Activated naive CD4-positive, alpha-beta T cell (primary cell): ENCODE results near the gene RBBP8NL.

Experiments
- DNase-seq, 4 experiments: peaks; one replicate each; lab custom pipeline; 2025; lab: John Stamatoyannopoulos, UW

The RBBP8NL gene

DNA sequence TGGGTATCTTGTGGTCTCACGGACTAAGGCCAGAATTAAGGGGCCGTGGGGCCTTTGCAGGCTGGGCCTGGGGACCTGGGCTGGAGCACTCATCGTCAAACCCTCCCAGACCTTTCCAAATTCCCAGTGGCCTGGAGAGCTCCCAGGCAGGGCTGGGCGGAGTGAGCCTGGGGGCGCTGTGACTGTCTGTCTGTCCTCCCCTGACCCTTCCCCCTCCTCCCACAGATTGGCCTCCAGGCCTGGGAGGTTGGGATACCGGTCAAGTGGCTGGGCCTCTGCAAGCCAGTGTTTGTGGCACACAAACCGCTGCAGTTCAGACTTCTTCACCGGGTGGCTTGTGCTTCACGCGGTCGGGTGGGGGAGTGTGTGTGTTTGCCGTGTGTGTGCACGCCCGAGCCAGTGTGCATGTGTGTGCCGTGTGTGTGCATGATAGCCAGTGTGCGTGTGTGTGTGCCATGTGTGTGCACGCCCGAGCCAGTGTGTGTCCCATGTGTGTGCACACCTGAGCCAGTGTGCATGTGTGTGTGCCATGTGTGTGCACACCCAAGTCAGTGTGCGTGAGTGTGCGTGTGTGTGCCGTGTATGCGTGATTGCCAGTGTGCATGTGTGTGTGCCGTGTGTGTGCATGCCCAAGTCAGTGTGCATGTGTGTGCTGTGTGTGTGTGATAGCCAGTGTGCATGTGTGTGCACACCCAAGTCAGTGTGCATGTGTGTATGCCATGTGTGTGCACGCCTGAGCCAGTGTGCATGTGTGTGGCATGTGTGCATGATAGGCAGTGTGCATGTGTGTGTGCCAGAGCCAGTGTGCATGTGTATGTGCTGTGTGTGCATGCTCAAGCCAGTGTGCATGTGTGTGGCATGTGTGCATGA lies 6.3 kb downstream of the RBBP8NL start:
- DNase-seq = no peak

DNA sequence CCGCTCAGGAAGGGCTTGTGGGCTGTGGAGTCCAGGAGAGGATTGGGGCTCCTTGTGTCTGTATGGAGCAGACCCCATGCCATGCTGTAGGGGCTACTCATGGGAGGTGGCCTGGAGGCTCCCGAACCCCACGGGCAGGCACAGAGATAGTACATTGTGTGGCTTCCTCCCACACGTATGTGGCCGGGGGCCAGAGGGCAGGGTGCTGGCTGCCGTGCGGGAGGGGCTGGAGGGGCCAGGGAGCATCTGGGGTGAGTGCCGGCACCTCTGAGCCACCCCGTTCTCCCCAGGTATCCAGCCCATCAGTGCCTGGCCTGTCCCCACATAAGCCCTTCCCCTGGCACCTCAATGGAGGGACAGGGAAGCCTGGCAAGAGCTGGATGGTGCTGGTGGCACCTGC lies 7.6 kb downstream of the RBBP8NL start:
- no peak for DNase-seq

DNA sequence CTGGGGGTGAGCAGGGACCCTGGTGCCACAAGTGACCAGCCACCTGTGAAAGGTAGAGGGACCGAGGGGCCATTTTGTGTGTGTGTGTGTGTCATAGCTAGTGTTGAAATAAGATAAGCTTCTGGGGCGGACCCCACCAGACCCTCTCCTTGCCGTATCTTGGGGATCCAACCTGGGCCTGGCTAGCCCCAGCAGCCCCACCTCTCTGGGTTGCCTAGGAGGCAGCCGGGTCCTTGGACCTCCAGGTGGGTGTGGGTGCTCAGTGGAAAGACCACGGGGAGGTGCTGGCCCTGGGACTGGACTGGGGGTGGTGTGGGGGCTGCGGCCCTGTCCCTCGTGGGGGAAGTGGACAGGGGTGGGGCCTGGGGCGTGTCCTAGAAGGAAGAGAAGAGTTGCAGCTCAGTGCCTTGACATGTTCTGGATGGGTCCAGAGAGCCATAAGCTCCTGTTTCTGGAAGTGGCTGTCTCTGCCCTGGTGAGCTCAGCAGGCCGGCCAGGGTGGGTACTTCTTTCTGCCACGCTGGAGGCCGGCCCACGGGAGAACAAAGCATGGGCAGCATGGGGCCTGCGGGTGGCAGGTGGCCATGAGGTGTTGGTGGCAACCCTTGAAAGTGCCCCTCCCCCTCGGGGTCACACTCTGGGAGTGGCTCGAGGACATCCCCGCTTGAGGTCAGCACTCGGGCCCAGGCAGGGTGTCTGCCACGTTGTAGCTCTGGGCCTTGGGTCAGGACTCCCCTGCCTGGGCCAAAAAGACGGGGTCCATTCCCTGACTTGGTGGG lies 8.4 kb downstream of the RBBP8NL start:
- DNase-seq = no peak

DNA sequence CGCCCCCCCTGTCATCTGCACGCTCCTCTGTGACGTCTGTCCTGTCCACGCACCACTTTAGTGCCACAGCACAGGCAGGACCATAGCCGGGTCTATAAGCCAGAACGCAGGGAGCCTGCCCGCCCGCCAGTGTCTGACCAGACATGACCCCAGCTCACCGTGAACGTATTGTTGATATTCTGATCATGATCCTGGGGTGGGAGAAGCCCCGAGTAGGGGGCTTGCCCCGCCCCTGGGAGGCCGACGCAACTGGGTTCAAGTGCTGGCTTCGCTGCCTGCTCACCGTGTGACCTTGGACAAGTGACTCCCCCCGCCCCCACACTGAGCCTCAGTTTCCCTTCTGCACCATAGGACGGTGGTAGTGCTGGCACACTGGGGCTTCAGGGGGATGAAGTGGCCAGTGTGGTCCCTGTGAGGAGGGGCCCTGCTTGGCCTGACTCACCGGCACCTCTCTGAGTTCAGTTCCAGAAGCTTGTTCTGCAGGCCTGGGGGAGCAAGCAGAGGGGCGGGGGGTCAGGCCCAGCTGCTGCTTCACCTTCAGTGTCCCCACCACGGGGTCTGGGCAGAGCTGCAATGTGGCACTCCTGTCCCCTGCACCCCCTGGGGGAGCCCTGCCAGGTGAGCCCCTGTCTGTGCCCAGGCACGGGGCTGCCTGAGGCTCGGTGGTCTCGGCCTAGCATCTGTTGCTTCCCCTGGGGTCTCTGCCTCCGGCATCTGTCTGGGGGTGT lies 9.2 kb downstream of the RBBP8NL start:
- DNase-seq = no peak

DNA sequence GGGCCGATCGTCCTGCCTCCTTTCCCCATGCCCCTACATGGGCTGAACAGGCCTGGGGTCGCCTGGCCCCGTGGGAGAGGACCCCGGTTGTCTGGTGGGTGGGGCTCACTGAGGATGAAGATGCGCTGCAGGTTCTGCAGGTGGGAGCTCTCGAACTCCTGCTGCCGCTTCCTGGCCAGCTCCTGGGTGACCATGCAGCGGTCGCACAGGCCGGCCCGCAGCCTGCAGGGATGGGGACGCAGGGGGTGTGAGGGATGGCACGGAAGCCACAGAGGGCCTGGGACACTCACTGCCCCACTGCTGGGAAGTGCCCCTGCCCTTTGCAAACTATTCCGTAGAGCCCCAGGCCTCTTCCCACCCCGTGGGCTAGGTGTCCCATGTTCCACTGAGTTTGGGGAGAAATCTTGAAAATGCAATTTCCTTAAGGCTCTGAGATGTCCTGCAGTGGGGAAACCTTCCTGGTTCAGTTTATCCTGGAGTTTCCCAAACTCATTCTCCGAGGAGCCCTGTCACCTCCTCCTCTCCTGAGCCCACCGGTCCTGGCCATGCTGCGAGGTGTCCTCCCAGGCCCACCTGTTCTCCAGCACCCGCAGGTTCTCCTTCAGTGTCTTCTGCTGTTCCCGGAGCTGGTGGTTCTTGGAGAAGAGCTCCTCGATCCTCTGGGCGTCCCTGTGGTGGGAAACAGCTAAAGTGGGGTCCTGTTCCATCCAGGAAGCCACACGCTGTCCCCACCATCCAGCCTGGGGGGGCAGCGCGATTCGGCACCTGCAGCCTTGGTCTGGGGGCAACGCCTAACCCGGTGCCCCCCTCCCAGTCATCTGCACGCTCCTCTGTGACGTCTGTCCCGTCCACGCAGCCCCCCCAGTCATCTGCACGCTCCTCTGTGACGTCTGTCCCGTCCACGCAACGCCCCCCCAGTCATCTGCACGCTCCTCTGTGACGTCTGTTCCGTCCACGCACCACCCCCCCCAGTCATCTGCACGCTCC lies 10.4 kb downstream of the RBBP8NL start:
- no peak for DNase-seq

DNA sequence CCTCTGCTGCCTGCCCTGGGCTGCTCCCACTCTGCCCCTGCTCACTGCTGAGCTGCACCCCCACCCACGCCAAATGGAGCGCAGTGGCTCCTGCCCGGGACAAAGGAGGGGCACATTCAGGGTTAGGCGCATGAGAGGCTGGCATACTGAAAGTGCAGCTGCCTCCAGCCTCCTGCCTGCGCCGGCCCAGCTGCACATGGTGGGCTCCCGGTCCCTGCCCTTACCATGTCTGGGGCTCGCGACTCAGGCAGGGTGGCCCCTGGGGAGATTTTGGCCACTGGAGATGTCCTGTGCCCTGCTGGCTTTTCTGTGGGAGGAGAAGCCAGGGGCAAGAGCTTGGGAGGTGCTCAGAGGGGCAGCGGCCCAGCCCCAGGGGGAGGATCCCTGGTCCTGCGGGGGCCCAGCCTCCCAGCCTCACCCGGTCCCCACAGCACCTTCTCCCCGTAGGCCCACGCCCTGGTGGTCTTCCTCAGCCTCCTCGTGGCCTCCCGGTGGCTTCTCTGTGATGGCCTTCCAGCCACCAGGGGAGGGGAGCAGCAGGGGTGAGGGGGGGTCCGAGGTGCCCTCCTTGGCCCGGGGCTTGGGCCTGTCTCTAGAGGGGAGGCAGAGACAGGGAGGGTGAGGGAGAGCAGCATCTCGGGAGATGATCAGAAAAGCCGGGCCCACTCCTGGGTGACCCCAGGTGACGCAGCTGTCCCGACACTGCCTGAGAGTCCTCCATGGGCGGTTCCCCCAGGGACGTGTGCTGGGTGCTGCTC lies 11.8 kb downstream of the RBBP8NL start:
- no peak for DNase-seq

DNA sequence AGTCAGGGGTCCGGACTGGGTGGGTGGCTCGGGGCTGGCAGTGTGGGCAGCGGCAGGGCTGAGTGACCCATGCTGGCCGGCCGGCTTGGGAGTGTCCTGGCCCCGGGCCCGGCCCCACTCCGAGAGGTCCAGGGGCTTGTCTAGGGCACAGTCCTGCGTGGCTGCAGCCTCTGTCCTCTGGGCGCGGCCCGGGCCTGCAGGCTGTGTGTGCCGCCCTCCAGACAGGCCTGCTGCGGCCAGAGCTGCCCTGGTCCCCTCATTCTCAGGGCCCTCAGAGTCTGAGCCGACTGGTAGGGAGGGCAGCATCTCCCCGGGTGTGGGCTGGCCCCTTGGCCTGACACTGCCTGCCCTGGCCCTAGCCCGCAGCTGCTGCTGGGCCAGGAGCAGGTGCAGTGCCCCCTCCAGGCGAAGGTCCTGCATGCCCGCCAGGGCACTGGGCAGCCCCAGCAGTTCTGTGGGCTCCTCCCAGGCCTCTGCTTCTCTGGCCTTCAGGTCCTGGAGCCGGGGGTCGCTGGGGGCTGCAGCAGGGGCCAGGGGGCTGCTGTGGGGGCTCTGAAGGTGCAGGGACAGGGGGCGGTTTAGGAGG lies 13.3 kb downstream of the RBBP8NL start:
- DNase-seq = no peak

DNA sequence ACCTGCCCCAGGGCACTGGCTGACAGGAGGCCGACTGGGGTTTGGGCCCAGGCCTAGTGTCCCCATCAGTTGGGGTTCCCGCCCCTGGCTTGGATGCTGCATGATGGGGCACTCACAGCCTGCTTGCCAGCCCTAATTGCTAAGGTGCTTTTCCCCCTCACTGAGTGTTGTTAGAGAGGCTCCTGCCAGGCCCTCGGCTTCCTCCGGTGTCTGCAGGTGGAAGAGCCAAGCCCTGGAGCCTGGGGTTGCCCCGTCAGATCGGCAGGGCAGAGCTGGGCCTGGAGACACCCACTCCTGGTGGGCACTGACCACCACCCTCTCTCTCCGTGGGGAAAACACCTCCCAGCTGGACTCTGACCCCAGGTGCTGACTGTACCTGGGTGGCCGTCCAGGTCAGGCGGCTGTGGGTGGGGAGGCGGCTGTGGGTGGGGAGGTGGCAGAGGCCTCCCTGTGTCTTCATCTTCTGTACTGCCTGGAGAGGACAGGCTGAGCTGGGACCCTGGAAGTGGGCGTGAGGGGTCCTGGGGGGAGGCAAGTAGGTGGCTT lies 14.2 kb downstream of the RBBP8NL start:
- DNase-seq = no peak

DNA sequence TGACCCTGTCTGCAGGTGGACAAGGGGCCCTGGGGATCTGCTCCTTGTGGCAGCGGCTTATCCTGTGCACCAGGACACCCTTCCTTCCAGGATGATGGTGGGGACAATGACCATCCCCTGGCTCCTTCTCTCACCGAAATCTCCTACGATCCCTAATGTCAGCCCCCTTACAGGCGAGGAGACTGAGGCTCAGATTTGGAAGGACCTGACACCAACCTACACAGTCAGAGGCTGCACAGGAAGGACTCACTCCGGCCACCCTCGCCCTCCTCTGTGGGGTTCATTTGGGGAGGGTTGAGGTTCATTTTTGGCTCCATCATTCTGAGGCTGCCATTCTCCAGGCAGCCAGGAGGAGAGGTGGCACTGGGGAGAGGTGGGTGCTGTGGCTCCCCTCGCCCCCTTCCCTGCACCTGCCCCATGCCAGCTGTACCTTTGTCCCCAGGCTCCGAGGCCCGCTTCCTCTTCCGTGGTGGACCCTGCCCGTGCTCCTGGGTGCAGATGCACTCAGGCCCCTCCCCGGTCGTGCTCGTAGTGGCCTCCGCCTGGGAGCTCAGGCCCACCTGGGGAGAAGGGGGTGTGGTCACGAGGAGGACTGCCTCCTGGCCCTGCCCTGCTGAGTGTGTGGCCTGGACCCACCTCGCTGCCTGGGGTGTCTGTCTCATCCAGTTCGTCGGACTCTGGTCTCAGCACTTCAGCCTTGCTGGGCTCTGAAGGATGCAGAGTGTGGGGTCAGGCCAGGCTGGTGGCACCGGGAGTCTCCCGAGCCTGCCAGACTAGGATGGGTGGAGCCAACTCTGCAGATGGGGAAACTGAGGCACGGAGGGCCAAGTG lies 14.9 kb downstream of the RBBP8NL start:
- no peak for DNase-seq

DNA sequence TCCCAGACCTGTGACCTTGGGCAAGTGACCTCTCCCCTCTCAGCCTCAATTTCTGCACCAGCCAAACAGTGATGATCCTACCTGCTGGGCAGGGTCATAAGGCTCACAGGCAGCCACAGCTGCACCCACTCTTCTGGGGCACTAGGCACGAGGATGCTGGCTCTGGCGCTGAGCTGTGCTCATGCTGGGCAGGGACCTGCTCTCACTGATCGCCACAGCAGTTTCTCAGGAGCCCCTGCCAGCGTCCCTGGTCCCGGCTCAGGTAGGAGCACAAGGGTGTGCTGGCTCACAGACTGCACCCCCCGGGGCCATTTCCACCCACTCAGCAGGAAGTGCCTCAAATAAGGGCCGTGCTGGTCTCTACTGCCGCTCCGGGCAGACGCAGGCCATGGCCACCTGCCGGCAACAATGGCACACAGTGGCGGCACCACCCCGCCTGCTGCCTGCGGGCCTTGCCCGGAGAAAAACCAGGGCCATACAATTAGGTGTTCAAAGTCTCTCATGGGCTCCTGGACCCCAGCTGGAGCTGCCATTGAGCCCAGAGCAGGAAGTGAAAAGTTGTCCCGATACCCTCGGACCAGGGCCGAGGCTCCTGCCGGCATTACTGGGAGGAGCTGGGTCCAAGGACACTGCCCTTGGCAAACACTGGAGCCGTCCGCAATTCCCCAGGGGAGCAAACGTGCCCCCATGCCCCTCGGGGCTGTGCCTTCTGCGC lies 15.7 kb downstream of the RBBP8NL start:
- DNase-seq = no peak

DNA sequence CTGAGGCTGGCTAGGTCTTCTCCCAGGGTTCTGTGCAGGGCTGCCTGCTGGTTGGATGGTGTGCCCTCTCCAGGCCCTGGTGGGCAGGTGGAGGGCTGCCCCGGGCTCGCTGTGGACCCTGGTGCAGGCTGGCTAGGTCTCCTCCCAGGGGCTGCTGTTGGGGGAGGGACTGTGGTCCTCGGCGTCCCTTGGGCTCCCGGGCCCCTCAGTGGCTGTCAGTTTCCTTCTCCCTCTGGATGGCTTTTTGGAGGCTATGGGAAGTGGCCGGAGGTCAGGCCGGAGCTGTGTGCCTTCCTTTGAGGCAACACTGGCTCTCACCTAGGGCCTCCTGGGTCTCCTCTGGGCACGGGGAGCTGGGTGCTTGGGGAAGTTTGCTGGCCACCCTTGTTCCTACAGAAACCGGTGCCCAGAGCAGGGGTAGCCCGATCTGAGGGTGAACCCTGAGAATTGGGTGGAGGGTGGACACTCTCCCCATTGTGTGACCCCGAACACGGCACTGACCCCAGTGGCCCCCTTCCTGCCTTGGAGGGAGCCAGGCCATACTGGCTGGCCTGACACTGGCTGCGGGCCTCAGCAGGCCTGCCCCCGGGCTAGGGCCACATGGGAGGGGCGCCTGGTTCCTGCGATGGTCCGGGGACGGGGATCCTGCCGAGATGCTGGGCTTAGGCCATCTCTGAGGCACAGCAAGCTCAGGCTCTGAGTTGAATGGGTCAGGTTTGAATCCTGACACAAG lies 16.4 kb downstream of the RBBP8NL start:
- DNase-seq = no peak

DNA sequence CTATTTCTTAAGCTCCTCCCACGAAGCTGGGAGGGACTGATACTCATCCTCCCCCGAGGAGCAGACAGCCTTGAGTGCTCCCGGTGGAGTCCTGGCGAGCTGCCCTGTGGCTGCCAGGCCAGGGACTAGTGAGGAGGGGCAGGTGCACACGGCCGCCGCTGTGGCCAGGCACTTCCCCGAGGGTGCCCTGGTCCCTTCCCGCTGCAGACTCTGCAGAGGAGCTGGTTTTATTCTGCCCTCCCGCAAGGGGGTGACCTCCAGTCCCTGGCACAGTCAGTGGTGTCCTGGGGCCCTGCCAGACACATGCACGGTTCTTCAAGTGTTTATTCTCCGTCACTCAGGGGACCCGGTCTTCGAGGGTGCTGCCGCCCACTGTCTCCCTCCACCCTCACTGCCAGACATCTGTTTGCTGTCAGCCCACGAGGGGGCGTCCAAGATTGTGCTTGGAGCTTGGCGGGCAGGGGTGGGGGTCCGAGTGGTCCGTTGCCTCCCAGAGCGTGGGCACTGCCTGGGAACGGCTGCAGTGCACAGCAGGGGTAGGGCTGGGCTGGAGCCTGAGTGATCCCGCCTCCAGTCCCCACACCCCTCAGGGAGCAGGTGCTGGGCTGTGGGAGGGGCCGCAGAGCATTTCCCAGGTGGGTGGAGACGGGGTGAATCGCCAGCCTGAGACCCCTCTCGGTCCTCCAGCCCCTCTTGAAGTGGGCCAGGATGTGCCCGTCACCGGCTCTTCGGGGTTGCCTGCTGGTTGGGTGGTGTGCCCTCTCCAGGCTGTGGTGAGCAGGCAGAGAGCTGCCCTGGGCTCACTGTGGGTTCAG lies 17.2 kb downstream of the RBBP8NL start:
- peak in 1 of 4 experiments; percentile 22 for DNase-seq

DNA sequence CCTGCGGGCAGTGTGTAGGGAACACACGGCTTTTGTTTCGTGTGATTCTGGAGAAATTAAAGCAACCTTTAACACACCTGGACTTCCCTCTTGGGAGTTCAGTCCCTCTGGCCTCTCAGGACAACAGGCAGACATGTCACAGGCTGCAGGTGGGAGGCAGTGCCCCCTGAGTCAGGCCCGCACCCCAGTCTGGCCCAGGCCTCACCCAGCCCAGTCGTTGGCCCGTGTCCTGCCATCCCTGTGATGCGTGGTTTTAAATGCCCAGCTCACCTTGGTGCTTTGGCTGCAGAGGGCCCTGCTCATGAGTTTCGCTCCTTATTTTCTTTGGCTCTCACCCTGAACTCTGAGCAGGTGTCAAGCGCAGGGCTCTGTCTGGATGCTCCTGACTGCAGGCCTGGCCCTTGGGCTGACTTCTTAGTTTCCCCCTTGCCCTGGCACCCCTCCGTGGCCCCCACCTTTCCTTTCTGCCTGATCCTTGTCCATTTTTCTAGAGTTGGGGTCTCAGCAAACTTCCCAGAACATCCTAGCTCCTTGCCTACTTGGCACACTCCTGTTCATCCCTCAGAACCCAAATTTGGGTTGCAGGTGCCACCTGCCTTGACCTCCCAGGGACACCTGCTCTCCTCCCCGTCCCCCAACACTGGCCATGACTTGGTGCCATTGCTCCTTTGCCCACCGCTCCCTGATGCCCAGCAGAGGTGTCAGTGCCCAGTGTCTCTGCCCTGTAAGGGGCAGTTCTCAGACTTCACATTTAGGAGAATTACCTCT lies 18.1 kb downstream of the RBBP8NL start:
- no peak for DNase-seq

DNA sequence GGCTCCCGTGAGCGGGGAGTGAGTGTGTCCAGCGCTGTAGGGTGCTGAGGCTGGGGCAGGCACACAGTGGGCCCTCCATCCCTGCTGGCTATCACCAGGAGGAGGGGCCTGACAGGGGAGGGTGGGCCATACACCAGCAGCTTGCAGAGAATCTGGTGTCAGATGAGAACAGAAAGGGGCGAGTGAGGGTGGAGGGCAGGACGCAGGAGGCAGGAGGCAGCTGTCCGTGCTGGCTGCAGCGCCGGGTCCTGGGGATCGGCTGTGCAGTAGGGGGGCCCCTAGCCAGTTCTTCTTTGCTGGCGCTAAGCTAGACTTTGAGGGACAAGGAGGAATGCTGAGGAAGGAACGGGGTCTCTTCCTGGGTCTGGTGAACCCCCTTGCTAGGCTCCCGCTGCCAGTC lies 18.7 kb downstream of the RBBP8NL start:
- no peak for DNase-seq

DNA sequence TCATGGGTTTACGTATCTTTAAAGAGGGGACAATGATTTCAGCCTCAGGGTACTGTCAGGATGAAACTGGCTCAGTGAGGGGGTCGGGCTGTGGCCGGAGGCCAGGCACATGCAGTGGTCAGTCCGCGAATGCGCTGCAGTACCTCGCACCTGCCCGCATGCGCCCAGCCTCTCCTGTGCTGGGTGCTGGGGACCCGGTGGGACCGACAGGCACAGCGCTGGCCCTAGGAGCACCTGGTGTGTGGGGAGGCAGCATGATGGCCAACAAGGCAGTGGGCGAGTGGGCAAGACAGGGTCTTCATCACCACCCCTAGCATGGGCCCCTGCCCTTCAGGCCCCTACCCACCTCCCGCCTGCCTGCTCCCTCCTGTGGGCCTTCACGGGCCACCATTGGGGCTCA lies 19.3 kb downstream of the RBBP8NL start:
- no peak for DNase-seq
